Measurements from ENCODE around the gene TRPM3. TPM values are rescaled to one million over a fixed set of nuclear protein-coding genes. Genes with fewer than 3 reads are reported as not detected.

The TRPM3 gene
- total and polyA plus RNA-seq, 2 donors (not counting 1 experiment from before 2014, with no cell fraction given): not detected

DNA sequence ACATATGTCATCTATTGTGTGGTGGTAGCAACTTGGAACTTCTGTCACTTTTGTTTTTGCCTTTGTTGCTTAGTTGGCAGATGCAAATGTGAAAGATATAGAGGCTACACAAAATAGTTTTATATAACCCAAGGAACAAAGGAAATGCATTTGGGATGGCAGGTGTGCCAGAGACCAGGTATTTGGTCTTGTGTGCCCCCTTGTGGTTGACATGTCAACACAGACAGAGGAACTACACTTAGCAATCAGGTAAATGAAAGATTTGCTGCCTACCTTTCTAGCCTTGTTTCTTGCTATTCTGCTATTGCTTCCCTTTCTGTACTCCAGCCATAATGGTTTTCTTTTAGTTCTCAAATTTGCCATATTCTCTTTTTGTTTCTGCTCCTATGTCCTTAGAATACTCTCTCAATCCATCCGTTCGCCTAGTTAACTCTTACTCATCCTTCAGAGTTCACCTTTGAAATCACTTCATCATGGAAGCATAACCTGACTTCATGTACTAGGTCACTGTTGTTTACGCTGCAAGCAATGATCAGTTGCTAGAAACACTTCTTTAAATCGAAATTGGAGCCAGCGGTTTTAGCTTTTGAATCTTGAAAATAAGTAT is 119.5 kb downstream of the TRPM3 start:
- DNase-seq (no peak), ATAC-seq (ENCODE audit: low read depth) (no peak)
- H2AFZ ChIP-seq (ENCODE audit: insufficient read depth, low read depth, low read length, poor library complexity, severe bottlenecking): no peak overlapping the region
- 78% methylated on average over 4 of the region's 5 CpGs for WGBS (ENCODE audit: insufficient coverage)
- H3K4me1 ChIP-seq (ENCODE audit: control insufficient read depth in 2 of 2, insufficient read depth in 2 of 2, low read length in 2 of 2): no peaks in the 10 kb centered on the region
- H3K4me3 ChIP-seq (ENCODE audit: control extremely low read depth in 1 of 5, extremely low read depth in 1 of 5, insufficient read depth in 1 of 5, low read depth in 2 of 5, low read length in 4 of 5): no peak overlapping the region
- H3K27ac Mint-ChIP-seq: no peak overlapping the region
- H3K4me1 Mint-ChIP-seq: no peaks in the 10 kb centered on the region
- H4K20me1 ChIP-seq (ENCODE audit: control insufficient read depth, insufficient read depth, low read length, poor library complexity, severe bottlenecking): no peaks in the 10 kb centered on the region
- intact Hi-C loops (cut with micrococcal nuclease): no loop called here
- no peak overlapping the region for H3K4me3 Mint-ChIP-seq
- H3K27me3 ChIP-seq (replicated peaks in 1 of 4; ENCODE audit: control extremely low read depth in 1 of 4, control insufficient read depth in 3 of 4, insufficient read depth in 4 of 4, low read length in 3 of 4): no peaks in the 10 kb centered on the region
- no peaks in the 10 kb centered on the region for H3K27me3 Mint-ChIP-seq
- CTCF ChIA-PET: no interaction called here
- no peak overlapping the region for H3K9ac ChIP-seq (ENCODE audit: low read length)
- no peaks in the 10 kb centered on the region for H3K79me2 ChIP-seq (ENCODE audit: control insufficient read depth, insufficient read depth, low read length)
- POLR2A ChIA-PET: no interaction called here
- no peak overlapping the region for H3K27ac ChIP-seq (ENCODE audit: low read length in 2 of 2)
- TF ChIP-seq CTCF (IDR thresholded peaks at IDR 0.05): peak; percentile 29
- TF ChIP-seq EZH2 (IDR thresholded peaks at IDR 0.05; ENCODE audit: borderline replicate concordance, insufficient read depth, low read depth, low read length, poor library complexity, severe bottlenecking): no peak
- no peak overlapping the region for H3K4me2 ChIP-seq (replicated peaks; ENCODE audit: low read depth, low read length, poor library complexity, severe bottlenecking)
- no peaks in the 10 kb centered on the region for H3K36me3 ChIP-seq (replicated peaks in 1 of 2; ENCODE audit: control extremely low read depth in 1 of 2, control insufficient read depth in 1 of 2, extremely low read depth in 1 of 2, insufficient read depth in 2 of 2, low read length in 1 of 2)
- peaks cover 3% of the 10 kb centered on the region for H3K9me3 Mint-ChIP-seq (ENCODE audit: insufficient read depth)
- H3K9me3 ChIP-seq (ENCODE audit: control extremely low read depth in 1 of 3, control insufficient read depth in 2 of 3, insufficient read depth in 1 of 3, low read length in 2 of 3): peaks cover 0 to 8% (median 7%) of the 10 kb centered on the region in 3 donors

DNA sequence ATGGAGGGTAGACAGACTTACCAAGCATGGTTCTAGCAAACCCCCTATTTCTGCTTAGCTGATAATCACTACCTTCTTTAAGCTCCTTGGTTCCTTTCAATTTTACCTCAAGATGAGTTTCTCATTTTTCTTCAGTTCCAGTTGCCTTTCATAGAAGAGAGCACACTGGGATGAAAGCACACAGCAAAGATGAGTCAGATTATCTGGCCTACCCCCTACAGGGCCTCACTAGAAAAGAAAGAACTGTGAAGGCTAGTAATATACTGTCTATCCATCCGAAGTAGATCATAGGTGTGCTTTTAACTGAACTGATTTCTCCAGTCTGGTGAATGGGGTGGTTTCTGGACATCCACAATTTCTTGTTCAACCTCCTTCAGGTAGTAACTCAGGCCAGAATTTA is 122.5 kb downstream of the TRPM3 start:
- DNase-seq (no peak), ATAC-seq (ENCODE audit: low read depth) (no peak)
- no peaks in the 10 kb centered on the region for H4K20me1 ChIP-seq (ENCODE audit: control insufficient read depth, insufficient read depth, low read length, poor library complexity, severe bottlenecking)
- Mint-ChIP-seq H3K27ac (no peak overlapping the region), H3K4me1 (no peaks in the 10 kb centered on the region), H3K9me3 (ENCODE audit: insufficient read depth) (no peaks in the 10 kb centered on the region), H3K4me3 (no peak overlapping the region), H3K27me3 (no peaks in the 10 kb centered on the region)
- H3K9me3 ChIP-seq (ENCODE audit: control extremely low read depth in 1 of 3, control insufficient read depth in 2 of 3, insufficient read depth in 1 of 3, low read length in 2 of 3): peaks cover 0 to 2% (median 0%) of the 10 kb centered on the region in 3 donors
- no peak overlapping the region for H2AFZ ChIP-seq (ENCODE audit: insufficient read depth, low read depth, low read length, poor library complexity, severe bottlenecking)
- no peaks in the 10 kb centered on the region for H3K4me1 ChIP-seq (ENCODE audit: control insufficient read depth in 2 of 2, insufficient read depth in 2 of 2, low read length in 2 of 2)
- ChIA-PET CTCF (no interaction called here), POLR2A (no interaction called here)
- H3K9ac ChIP-seq (ENCODE audit: low read length): no peak overlapping the region
- no peaks in the 10 kb centered on the region for H3K27me3 ChIP-seq (replicated peaks in 1 of 4; ENCODE audit: control extremely low read depth in 1 of 4, control insufficient read depth in 3 of 4, insufficient read depth in 4 of 4, low read length in 3 of 4)
- H3K36me3 ChIP-seq (replicated peaks in 1 of 2; ENCODE audit: control extremely low read depth in 1 of 2, control insufficient read depth in 1 of 2, extremely low read depth in 1 of 2, insufficient read depth in 2 of 2, low read length in 1 of 2): no peaks in the 10 kb centered on the region
- no peak overlapping the region for H3K4me3 ChIP-seq (ENCODE audit: control extremely low read depth in 1 of 5, extremely low read depth in 1 of 5, insufficient read depth in 1 of 5, low read depth in 2 of 5, low read length in 4 of 5)
- no peak overlapping the region for H3K4me2 ChIP-seq (replicated peaks; ENCODE audit: low read depth, low read length, poor library complexity, severe bottlenecking)
- intact Hi-C loops (cut with micrococcal nuclease): no loop called here
- no peak overlapping the region for H3K27ac ChIP-seq (ENCODE audit: low read length in 2 of 2)
- WGBS (ENCODE audit: insufficient coverage): no CpG with 5 or more reads among the region's 1 CpG
- H3K79me2 ChIP-seq (ENCODE audit: control insufficient read depth, insufficient read depth, low read length): no peaks in the 10 kb centered on the region
- TF ChIP-seq EZH2 (IDR thresholded peaks at IDR 0.05; ENCODE audit: borderline replicate concordance, insufficient read depth, low read depth, low read length, poor library complexity, severe bottlenecking) (no peak), CTCF (IDR thresholded peaks at IDR 0.05) (no peak)
